Stimulated activated CD4-positive, alpha-beta T cell treated with anti-CD3 and anti-CD28 coated beads, TNF-alpha, amount 100 ng/mL, for 4 hours (primary cell): ENCODE measurements around the gene TMEM131.

Experiments
- DNase-seq, 3 experiments: peaks; one replicate each; pipeline ENCODE4 v3.0.0-alpha.2; 2020; ENCODE audit warnings: low read depth in 3 of 3

TMEM131 gene

DNA sequence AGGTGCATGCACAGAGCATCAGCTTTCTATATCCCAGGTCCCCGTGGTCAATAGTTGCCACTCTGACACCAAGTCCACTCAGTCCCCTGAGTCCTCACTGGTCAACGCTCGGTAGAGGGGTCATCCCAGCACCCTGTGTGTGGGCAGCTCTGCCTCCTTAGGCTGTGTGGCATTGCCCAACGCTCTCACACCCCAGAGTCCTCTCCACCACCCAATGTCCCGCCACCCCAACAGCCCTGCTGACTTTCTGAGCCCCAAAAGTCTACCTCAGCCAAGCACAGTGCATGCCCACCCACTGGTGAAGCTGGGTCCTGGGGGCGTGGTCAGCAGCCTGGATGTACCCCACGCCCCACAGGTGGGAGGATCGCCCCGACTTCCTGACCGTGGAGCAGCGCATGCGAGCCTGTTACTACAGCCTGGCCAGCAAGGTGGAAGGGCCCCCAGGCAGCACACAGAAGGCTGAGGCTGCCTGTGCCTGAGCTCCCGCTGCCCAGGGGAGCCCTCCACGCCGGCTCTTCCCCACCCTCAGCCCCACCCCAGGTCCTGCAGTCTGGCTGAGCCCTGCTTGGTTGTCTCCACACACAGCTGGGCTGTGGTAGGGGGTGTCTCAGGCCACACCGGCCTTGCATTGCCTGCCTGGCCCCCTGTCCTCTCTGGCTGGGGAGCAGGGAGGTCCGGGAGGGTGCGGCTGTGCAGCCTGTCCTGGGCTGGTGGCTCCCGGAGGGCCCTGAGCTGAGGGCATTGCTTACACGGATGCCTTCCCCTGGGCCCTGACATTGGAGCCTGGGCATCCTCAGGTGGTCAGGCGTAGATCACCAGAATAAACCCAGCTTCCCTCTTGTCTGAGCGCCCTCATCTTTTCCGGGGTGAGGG is 256.5 kb downstream of the TMEM131 start:
- DNase-seq: no peak

DNA sequence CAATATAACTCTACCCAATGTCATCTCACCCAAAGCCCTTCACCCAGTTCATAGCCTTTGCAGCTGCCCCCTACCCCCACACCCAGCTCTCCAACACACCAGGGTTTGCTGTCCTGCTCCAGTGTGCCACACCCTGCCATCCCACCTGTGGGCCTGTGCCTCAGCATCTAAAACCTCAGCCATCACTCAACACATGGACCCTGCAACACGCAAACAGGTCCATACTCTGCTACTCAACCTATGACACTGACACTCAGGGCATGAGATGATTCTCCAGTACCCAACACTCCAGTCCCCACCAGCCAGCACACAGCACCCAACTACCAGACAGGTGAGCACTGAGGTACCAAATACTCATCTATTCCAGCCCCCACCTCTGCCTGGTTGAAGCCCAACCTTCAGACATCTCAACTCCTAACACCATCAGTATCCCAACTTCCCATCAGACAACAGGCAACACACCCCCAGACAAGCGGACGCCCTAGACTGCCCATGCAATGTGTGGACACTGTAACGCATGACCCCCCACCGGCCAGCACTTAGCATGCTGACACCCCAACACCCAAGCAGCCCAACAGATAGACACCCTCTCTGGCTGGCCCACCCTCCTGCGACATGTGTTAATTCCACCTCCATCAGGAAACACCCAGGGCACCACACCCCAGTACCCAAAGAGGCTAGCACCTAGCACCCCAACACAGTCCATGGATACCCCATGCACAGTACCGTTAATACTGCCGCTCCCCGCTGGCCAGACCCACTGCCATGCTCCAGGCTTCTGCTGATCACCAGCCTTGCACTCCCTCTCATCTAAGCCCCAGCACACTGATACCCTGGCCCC is 257.3 kb downstream of the TMEM131 start:
- no peak for DNase-seq

DNA sequence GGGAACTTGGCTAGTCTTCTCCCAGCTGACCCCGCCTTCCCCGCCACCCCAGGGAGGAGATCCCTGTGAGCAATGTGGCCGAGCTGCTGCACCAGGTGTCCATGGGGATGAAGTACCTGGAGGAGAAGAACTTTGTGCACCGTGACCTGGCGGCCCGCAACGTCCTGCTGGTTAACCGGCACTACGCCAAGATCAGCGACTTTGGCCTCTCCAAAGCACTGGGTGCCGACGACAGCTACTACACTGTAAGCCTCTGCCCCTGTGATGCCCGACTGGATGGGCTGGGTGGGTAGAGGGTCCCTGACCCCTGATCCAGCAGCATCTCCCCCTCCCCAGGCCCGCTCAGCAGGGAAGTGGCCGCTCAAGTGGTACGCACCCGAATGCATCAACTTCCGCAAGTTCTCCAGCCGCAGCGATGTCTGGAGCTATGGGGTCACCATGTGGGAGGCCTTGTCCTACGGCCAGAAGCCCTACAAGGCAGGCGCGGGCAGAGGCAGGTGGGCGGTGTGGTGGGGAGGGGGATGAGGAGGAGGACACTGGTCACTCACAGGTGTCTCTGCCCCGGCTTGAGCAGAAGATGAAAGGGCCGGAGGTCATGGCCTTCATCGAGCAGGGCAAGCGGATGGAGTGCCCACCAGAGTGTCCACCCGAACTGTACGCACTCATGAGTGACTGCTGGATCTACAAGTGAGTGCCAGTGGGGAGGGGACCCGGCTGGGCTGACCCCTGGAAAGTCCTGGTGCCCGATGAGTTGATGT is 258.1 kb downstream of the TMEM131 start:
- no peak for DNase-seq

DNA sequence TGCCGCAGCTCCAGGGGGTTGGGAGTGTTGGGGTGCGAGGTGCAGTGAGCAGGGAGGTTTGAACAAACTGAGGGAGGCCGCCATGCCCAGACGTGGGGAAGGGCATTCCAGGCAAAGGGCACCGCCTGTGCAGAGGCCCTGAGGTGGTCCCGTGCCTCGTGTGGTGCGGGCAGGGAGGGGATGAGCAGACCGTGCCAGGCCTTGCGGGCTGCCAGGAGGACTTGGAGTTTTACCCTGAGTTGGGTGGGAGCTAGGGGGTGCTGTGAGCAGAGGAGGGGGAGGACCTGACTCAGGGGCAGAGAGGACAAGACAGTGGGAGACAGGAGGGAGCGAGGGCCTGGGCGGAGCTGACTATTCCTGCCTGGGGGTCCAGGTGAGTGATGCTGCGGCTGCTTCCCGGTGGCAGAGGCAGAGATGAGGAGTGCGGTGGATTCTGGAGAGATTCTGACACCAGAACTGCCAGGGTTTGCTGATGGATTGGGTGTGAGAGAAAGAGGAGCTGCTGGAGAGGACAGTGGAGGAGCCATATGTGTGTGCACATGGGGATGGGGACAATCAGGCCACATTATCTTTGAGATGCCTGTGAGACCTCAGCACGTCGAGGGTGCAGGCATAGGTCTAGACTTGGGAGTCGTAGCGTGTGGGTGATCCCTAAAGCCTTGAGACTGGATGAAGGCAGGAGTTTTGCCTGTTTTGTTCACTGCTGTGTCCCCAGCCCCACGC is 259.0 kb downstream of the TMEM131 start:
- DNase-seq: no peak

DNA sequence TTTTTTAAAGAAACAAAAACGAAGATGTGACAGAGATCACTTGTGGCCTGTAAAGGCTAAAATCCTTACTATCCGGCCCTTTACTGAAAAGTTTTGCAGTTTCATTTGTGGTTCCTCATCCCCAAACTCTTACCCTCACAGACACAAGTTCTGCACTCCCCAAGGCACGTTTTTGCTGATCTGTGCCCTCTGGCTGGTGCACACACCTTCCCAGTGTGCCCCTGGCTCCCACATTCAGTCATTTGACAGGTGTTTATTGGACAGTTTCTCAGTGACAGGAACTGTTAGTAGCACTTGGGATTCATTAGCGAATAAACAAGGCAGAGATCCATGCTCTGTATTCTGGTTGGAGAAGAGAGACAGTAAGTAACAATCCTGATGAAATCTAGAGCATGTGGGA is 259.6 kb downstream of the TMEM131 start:
- no peak for DNase-seq

DNA sequence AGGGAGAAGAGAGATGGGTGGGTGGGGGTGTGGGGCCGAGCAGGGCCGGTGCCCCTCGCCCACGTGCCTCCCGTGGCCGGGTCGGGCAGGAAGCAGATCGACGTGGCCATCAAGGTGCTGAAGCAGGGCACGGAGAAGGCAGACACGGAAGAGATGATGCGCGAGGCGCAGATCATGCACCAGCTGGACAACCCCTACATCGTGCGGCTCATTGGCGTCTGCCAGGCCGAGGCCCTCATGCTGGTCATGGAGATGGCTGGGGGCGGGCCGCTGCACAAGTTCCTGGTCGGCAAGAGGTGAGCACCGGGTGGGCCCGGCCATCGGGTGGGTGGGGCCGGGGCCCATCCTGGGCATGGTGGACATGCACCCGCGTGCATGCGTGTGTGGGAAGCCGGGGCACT is 260.6 kb downstream of the TMEM131 start:
- no peak for DNase-seq

DNA sequence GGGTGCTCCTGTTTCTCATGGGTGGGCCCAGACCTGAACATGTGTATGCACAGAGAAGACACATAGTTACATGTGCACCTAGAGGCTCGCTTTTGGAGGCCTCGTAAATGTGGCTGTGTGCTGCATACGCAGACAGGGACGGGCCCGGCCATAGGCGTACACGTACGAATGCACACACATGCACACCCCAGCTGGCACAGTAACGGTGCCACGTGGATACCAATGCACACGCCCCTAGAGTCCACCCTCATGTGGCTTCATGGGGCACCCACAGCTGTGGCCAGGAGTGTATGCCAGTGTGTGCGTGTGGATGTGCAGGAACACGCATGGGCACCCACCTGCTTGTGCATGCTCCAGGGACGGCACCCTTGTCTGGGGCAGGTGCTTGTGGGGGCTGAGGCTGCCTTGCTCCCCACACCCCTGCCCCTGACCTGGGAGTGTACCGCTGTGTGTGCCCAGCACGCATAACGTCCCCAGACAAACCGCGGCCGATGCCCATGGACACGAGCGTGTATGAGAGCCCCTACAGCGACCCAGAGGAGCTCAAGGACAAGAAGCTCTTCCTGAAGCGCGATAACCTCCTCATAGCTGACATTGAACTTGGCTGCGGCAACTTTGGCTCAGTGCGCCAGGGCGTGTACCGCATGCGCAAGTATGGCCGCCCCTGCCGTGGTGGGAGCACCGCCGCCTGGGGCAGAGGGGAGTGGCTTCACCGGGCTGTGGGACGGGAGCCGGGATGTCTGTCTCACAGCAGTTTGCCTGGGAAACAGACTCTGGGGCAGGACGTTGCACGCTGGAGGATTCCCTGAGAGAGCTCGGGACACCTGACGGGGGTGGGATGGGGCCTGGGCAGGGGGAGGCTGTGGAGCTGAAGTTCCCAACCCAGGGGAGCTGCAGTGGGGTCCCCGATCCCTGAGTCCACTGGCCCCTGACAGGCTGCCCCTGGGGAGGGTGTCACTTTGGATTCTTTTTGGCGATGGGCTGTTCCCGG is 261.4 kb downstream of the TMEM131 start:
- no peak for DNase-seq

DNA sequence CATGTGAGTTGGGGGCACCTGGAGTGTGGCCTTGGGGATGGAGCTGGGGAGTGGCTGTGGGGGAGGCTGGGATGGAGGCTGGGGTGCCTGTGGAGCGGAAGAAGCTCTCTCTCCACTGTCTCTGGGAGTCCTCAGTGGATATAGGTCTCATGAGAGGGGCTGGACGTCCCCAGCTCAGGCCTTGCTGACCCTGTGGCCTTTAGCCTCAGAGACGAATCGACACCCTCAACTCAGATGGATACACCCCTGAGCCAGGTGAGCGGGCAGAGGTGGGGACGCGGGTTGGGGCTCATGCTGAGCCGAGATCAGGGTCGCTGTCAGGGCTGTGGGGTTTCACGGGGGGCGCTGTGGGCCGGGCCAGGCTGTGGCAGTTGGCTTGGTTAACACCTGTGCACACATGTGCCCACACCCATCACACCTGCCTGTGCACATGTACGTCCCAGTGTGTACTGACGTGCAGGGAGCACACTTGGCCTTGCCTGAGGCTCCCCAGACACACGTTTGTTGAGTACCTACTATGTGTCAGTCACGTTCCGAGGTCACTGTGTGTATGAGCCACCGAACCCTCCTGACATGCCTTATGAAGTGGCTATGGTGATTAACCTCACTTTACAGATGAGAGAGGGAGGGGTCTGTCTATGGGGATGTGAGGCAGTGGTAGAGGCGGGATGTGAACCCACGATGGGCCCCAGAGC is 262.3 kb downstream of the TMEM131 start:
- DNase-seq: no peak

DNA sequence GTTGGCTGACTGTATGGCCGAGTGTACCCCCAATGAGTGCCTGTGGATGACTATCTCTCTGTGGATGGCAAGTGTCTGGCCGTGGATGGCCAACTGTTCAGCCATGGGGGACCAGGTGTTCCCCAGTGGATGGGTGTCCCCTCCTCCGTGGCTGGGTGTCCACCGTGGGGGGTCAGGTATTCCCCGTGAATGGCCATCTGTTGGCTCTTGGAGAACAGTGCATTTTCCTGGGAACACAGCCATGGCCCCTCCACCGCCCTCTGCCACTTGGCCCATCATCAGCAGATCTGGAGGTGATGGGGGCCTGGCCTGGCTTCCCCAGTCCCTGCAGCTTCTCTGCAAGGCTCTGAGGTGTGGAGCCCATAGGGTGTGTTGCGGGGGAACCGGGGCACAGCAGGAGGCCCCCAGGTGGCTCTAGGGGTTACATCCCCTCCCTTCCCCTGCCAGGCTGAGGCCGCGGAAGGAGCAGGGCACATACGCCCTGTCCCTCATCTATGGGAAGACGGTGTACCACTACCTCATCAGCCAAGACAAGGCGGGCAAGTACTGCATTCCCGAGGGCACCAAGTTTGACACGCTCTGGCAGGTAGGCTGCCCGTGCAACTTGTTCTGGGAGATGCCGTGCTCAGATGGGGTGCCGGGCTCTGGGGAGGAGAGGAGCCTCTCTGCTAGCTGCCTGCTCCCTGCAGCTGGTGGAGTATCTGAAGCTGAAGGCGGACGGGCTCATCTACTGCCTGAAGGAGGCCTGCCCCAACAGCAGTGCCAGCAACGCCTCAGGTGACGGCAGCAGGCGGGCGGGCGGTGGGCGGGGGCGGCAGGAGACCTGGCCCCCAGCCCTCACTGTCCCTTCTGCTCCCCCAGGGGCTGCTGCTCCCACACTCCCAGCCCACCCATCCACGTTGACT is 263.1 kb downstream of the TMEM131 start:
- no peak for DNase-seq

DNA sequence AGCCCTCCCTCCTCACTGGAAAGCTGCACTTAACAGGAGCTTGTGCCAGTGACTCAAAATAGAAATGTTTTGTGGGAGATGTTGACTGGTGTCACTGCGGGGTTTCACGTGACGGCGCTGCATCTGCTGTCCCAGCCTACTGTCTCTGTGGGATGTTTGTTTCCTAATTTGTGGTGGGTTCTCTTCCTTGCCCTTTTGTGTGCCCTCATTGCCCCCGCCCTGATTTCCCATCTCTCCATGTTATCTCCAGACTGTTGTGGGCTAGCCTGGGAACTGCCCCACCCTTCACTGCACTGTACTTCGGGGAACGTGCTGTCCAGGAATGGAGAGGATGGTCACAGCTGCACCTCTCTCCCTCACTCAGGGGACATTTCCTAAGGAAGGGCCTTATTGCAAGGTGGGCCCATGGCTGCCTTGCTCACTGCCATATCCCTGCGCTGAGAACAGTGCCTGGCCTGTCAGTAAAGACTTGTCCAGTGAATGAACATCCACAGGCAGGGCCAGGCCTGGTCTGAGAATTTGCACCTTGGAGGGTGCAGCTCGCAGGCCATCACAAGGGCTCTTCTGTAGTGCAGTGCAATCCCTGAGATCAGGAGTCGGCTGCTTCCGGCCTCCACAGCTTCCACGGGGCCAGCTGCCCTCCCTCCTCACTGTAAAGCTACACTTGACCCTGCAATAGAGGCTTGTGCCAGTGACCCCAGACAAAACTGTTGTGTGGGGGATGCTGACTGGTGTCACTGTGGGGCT is 264.3 kb downstream of the TMEM131 start:
- DNase-seq: no peak

DNA sequence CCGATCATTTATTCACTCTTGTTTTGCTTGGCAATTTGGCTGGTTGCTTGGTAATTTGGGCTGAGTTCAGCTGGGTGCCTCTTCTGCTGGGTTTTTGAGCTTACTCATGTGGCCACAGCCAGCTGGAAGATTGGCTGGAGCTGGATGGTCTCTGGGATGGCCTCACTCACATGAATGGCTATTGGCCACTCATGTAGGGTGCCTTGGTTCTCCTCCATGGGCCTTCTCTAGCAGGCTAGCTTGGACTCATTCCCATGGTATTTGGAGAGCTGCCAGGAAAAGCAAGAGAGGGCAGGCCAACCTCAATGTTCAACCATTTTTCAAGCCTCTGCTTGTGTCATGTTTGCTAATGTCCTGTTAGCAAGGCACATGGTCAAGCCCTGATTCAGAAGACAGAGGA is 265.5 kb downstream of the TMEM131 start:
- no peak for DNase-seq

DNA sequence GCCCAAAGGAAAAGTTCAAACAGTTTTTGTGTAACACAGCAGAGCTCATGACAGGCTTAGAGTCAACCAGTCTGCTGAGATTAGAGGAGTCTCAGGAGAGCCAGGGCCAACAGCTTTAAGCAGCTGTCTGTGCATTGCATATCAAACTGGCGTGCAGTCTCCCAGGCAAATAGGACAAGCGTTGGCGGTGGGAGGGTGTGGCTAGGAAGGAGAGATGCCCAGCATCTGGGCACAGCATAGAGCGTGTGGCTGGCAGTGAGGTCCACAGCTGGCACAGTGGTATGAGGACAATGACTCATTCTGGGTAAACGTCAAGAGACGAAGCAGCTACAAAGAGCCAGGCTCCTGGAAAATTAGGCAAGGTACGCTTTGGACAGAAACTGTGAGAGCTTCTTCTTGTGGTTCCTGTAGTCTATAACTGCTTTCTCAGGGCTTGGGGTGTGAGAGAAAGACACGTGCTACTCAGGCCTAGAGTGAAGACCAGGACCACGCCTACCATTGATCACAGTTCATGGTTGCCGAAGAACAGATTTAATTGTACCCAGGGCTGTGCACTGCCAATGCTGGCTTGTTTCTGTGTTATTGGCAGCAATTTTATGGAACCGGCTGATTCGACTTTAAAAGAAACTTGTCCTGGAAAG is 267.5 kb downstream of the TMEM131 start:
- no peak for DNase-seq

DNA sequence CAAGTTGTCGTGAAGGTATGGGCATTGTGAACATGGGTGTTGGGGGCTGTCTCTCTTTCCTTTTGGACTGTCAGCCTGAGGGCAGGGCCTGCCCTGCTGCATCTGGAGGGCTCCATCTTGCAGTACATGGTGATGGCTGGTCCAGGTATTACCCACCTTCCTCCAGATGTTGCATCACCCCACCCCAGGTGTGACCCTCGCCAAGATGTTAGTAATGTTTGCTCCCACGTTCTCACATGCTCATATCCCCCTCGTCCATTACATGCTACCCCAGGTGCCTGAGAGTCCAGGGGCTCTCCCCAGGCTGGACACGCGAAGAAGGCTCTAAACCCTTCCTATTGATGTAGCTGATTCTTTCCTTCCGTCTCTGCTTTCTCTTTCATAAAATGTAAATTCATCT is 268.5 kb downstream of the TMEM131 start:
- DNase-seq: no peak

DNA sequence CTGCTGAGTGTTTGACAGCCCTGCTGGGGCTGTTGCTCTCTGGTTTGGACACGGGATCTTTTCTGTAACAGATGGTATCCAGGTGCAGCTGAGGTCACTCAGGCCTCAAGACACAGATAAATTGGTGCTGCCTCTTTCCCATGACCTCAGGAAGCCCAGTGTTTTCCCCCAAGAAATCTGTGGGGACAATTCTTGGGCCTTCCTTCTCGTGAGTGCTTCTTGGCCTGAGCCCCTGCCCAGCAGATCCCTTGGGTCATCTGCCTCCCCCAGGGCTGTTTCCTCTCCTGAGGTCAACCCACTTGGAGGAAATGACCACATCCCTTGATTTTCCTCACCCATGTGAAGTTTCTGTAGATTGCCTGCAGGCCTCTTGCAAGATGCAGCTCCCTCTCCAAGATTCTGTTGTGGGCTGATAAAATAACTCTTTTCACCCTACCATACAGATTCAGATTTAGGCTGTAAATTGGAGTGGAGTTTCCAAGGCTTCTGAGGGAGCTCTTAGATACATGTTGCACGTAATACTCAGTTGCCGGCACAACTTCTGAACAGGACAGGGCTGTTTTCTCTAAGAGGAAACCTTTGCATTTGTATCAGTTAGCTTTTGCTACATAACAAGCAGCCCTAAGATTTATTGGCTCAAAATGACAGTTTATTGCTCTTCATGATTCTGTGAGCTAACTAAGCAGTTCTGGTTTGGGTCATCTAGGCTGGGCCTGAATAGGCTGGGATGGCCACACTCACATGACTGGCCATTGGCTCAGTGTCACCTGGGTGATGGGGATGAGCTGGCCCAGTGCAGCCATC is 269.3 kb downstream of the TMEM131 start:
- no peak for DNase-seq

DNA sequence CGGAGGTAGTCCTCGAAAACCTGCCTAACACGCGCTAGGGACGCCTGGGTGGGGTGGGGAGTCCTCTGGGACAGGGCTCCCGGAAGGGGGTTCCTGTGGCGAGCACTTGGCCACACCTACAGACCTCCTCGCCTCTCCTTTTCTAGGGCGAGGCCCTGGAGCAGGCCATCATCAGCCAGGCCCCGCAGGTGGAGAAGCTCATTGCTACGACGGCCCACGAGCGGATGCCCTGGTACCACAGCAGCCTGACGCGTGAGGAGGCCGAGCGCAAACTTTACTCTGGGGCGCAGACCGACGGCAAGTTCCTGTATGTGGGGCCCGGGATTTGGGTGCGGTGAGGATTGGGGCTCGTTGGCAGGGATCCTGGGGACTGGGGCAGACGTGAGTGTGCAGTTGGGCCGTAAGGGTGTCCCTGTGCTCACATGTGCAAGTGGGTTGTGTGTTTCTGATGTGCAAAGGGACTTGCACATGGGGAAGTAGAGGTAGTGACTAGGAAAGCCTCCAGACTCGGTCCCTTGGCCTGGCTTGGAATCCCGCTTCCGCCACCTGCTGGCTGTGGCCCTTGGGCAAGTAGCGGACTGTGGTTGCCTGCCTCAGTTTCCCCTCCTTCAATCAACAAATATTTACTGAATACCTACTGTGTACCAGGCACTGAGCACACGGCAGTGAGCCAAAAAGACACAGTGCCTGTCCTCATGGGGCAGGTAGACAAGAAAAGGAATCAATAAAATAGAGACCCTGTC is 270.6 kb downstream of the TMEM131 start:
- no peak for DNase-seq

DNA sequence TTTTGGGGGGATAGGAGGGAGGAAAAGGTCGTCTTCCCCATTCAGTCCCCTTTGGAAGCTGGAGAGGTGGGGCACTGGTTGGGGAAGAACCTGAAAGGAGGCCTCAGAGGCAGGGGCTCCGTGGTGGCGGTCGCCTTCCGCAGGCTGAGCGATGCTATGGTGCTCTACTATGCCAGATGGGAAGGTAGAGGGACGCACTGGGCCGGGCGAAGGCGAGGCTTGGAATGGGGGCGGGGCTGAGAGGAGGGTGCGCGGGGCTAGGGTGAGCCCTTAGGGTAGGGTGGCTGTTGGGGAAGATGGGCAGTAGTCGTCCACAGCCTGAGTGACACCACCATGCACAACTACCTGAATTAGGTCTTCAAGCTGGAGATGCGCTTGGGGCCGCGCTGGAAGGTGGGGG is 271.2 kb downstream of the TMEM131 start:
- no peak for DNase-seq
